K562 (cell line): Measurements from ENCODE around the gene TLCD1. TPM values are rescaled to one million over a fixed set of nuclear protein-coding genes. Genes with fewer than 3 reads are reported as not detected.

ENCODE experiments used
- DACH1 ChIP-seq: fragments of 450-650 bp; IDR thresholded peaks from 2 replicates; pipeline ENCODE4 v1.6.1; 2018; ENCODE audit not compliant: partially characterized antibody
- DMBX1 ChIP-seq: fragments of 250-450 bp; sonication (Bioruptor Pico); IDR thresholded peaks from 2 replicates; pipeline ENCODE4 v1.8.0; 2022; ENCODE audit warnings: inconsistent platforms, mild to moderate bottlenecking, moderate library complexity, borderline replicate concordance
- DNMT1 ChIP-seq: fragments of 450-650 bp; IDR thresholded peaks from 2 replicates; pipeline ENCODE4 v1.6.1; 2016; ENCODE audit warnings: antibody characterized with exemption, mild to moderate bottlenecking
- GTF2A2 ChIP-seq: IDR thresholded peaks from 2 replicates; pipeline ENCODE4 v1.6.1; 2016; ENCODE audit warnings: mild to moderate bottlenecking, missing genetic modification characterization, missing compliant biosample characterization
- IFI16 ChIP-seq: fragments of 250-450 bp; sonication (Bioruptor Pico); IDR thresholded peaks from 2 replicates; pipeline ENCODE4 v2.1.2; 2022; ENCODE audit warnings: mild to moderate bottlenecking, inconsistent platforms
- KLF6 ChIP-seq: fragments of 250-450 bp; sonication (Bioruptor Pico); IDR thresholded peaks from 2 replicates; pipeline ENCODE4 v1.4.0; 2020; ENCODE audit warnings: mild to moderate bottlenecking, moderate library complexity, borderline replicate concordance
- MYNN ChIP-seq, 2 experiments: sonication (generic); formaldehyde crosslinking in 1 of 2; IDR thresholded peaks; 2 replicates each; pipeline versions ENCODE4 v1.5.0 to v1.6.1; 2016 to 2020; ENCODE audit warnings: antibody characterized with exemption in 1 of 2, missing genetic modification reagents in 1 of 2
- SIRT6 ChIP-seq: IDR thresholded peaks from one replicate; pipeline ENCODE4 v1.6.1; 2012; ENCODE audit warnings: low read depth, mild to moderate bottlenecking, control low read depth, inconsistent platforms, low read length, moderate library complexity
- SMAD4 ChIP-seq: fragments of 250-450 bp; sonication (Bioruptor Pico); conservative IDR thresholded peaks from 2 replicates; pipeline ENCODE4 v1.8.0; 2021; ENCODE audit warnings: inconsistent platforms, mild to moderate bottlenecking, moderate library complexity
- TAF15 ChIP-seq: fragments of 200-400 bp; formaldehyde crosslinking; IDR thresholded peaks from 2 replicates; pipeline ENCODE4 v1.6.1; 2017; ENCODE audit warnings: mild to moderate bottlenecking, low read depth, low read length, moderate library complexity
- ZFP30 ChIP-seq: fragments of 250-450 bp; sonication (Bioruptor Pico); IDR thresholded peaks from 2 replicates; pipeline ENCODE4 v1.8.0; 2022; ENCODE audit warnings: moderate library complexity, mild to moderate bottlenecking, inconsistent platforms, borderline replicate concordance
- ZNF134 ChIP-seq: fragments of 250-450 bp; sonication (Bioruptor Pico); conservative IDR thresholded peaks from 2 replicates; pipeline ENCODE4 v1.4.0; 2020
- ZNF324 ChIP-seq: fragments of 250-450 bp; sonication (Bioruptor Pico); IDR thresholded peaks from 2 replicates; pipeline ENCODE4 v1.4.0; 2020; ENCODE audit warnings: mild to moderate bottlenecking
- polyA plus RNA-seq, 8 experiments: library from polyadenylated mRNA; depleted of rRNA in 4 of 8; stranded (reverse) in 5 of 8; unstranded in 3 of 8; fragments of >200 nt; fragmentation: Nextera tagmentation in 2 of 8; fragmentation: Illumina TruSeq in 1 of 8; extraction: Ambion mirVana in 2 of 8; extraction: Trizol in 1 of 8; gene quantifications; 2 replicates each; pipeline versions ENCODE4 v1.2.1 to v1.2.3, GENCODE V29; 2011 to 2014; ENCODE audit warnings: inconsistent platforms in 1 of 8, missing spikeins in 1 of 8
- total RNA-seq, 7 experiments: library from RNA; depleted of rRNA in 6 of 7; stranded (reverse); fragments of >200 nt in 6 of 7; fragmentation: Illumina TruSeq in 2 of 7; extraction: Trizol in 2 of 7; gene quantifications; 2 replicates each; pipeline versions ENCODE4 v1.2.1 to v1.2.3, GENCODE V29; 2011 to 2021; ENCODE audit warnings: low replicate concordance in 1 of 7
- TF ChIP-seq, protein P1 (sequence below): fragments of 250-450 bp; sonication (Bioruptor Pico); IDR thresholded peaks from 2 replicates; pipeline ENCODE4 v1.8.0; 2021; ENCODE audit warnings: moderate library complexity, mild to moderate bottlenecking, inconsistent platforms
- TF ChIP-seq, protein P2 (sequence below): fragments of 450-650 bp; formaldehyde crosslinking; conservative IDR thresholded peaks from 2 replicates; pipeline ENCODE4 v1.4.0; 2022; ENCODE audit warnings: mild to moderate bottlenecking, missing genetic modification characterization
- TF ChIP-seq, protein P3 (sequence below): fragments of 250-450 bp; sonication (Bioruptor Pico); IDR thresholded peaks from 2 replicates; pipeline ENCODE4 v1.4.0; 2020
- TF ChIP-seq, protein P4 (sequence below): sonication (generic); formaldehyde crosslinking; IDR thresholded peaks from 2 replicates; pipeline ENCODE4 v1.8.0; 2022; ENCODE audit warnings: missing genetic modification reagents, mild to moderate bottlenecking, moderate library complexity, borderline replicate concordance
- TF ChIP-seq, protein P5 (sequence below): sonication (generic); formaldehyde crosslinking; IDR thresholded peaks from 2 replicates; pipeline ENCODE4 v1.8.0; 2023; ENCODE audit warnings: mild to moderate bottlenecking, missing genetic modification reagents

The TLCD1 gene
- total and polyA plus RNA-seq, 9 of the 15 experiments (the other 6 are each of a cell fraction or from before 2014, with no cell fraction given), result 6.8 to 37.7 (median 21.7) TPM

DNA sequence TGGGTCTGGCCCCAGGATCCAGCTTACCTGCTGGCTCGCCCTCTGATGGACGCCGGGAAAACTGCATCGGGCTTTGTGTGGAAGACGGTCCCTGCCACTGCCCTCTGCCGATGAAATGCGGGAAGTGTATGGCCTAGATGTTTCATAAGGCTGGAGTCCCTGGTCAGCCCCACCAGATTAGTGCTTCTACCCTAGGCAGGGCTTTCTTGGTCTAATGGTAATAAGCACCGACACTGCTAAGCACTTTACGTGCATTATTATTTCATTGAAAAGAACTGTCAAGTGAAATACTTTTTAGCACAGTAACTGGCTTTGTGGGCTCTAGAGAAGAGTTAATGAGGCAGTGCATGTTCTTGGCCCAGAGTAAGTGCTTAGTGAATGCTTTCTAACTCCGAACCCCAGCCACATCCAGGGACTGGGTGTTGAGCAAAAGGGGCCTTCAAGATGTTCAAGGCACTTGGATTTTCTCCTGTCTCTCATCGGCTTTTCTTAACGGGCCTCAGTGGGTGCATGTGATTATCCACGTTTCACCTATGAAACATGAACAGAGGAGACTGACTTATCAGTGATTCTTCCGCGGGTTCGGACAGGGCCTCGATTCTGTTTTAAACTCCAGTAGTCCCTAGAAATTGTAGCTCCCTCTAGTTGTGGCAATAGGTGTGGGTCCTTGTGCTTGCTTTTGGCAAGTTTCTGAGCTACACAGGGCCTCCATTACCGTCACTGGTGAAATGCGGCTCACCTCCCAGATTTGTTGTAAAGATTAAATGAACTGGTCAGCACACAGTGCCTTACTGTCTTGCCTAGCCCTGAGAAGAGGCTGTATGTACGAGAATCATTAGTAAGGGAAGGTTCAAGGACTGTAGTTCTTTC is 24.4 kb upstream of the TLCD1 start (continued):
- TF ChIP-seq DNMT1 (0 out of 2 replicates have a peak, but pooled peaks have one; percentile 6), SMAD4 (0 out of 2 replicates have a peak, but pooled peaks have one; percentile 10), IFI16 (CRISPR knock-in tag) (no peak), TAF15 (no peak), ZNF324 (CRISPR knock-in tag) (no peak), GTF2A2 (no peak), MYNN (IDR thresholded peaks at IDR 0.05) (peak; percentile 94), MYNN (CRISPR knock-in tag; IDR thresholded peaks at IDR 0.05) (no peak), ZFP30 (CRISPR knock-in tag) (no peak), SIRT6 (no peak), KLF6 (CRISPR knock-in tag) (no peak), DACH1 (peak; percentile 9), ZNF134 (peak; percentile 86), DMBX1 (CRISPR knock-in tag) (no peak)
- TF ChIP-seq, protein P1, sequence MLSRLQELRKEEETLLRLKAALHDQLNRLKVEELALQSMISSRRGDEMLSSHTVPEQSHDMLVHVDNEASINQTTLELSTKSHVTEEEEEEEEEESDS, result no peak
- TF ChIP-seq, protein P2, sequence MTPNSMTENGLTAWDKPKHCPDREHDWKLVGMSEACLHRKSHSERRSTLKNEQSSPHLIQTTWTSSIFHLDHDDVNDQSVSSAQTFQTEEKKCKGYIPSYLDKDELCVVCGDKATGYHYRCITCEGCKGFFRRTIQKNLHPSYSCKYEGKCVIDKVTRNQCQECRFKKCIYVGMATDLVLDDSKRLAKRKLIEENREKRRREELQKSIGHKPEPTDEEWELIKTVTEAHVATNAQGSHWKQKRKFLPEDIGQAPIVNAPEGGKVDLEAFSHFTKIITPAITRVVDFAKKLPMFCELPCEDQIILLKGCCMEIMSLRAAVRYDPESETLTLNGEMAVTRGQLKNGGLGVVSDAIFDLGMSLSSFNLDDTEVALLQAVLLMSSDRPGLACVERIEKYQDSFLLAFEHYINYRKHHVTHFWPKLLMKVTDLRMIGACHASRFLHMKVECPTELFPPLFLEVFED (CRISPR knock-in tag), result no peak
- TF ChIP-seq, protein P3, sequence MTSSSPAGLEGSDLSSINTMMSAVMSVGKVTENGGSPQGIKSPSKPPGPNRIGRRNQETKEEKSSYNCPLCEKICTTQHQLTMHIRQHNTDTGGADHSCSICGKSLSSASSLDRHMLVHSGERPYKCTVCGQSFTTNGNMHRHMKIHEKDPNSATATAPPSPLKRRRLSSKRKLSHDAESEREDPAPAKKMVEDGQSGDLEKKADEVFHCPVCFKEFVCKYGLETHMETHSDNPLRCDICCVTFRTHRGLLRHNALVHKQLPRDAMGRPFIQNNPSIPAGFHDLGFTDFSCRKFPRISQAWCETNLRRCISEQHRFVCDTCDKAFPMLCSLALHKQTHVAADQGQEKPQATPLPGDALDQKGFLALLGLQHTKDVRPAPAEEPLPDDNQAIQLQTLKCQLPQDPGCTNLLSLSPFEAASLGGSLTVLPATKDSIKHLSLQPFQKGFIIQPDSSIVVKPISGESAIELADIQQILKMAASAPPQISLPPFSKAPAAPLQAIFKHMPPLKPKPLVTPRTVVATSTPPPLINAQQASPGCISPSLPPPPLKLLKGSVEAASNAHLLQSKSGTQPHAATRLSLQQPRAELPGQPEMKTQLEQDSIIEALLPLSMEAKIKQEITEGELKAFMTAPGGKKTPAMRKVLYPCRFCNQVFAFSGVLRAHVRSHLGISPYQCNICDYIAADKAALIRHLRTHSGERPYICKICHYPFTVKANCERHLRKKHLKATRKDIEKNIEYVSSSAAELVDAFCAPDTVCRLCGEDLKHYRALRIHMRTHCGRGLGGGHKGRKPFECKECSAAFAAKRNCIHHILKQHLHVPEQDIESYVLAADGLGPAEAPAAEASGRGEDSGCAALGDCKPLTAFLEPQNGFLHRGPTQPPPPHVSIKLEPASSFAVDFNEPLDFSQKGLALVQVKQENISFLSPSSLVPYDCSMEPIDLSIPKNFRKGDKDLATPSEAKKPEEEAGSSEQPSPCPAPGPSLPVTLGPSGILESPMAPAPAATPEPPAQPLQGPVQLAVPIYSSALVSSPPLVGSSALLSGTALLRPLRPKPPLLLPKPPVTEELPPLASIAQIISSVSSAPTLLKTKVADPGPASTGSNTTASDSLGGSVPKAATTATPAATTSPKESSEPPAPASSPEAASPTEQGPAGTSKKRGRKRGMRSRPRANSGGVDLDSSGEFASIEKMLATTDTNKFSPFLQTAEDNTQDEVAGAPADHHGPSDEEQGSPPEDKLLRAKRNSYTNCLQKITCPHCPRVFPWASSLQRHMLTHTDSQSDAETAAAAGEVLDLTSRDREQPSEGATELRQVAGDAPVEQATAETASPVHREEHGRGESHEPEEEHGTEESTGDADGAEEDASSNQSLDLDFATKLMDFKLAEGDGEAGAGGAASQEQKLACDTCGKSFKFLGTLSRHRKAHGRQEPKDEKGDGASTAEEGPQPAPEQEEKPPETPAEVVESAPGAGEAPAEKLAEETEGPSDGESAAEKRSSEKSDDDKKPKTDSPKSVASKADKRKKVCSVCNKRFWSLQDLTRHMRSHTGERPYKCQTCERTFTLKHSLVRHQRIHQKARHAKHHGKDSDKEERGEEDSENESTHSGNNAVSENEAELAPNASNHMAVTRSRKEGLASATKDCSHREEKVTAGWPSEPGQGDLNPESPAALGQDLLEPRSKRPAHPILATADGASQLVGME, result no peak
- TF ChIP-seq, protein P4, sequence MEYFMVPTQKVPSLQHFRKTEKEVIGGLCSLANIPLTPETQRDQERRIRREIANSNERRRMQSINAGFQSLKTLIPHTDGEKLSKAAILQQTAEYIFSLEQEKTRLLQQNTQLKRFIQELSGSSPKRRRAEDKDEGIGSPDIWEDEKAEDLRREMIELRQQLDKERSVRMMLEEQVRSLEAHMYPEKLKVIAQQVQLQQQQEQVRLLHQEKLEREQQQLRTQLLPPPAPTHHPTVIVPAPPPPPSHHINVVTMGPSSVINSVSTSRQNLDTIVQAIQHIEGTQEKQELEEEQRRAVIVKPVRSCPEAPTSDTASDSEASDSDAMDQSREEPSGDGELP (CRISPR knock-in tag), result peak; percentile 91
- TF ChIP-seq, protein P5, sequence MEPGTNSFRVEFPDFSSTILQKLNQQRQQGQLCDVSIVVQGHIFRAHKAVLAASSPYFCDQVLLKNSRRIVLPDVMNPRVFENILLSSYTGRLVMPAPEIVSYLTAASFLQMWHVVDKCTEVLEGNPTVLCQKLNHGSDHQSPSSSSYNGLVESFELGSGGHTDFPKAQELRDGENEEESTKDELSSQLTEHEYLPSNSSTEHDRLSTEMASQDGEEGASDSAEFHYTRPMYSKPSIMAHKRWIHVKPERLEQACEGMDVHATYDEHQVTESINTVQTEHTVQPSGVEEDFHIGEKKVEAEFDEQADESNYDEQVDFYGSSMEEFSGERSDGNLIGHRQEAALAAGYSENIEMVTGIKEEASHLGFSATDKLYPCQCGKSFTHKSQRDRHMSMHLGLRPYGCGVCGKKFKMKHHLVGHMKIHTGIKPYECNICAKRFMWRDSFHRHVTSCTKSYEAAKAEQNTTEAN (CRISPR knock-in tag), result no peak
